GM23338 (cell line): Measurements from ENCODE around the gene PDHB. TPM values are rescaled to one million over a fixed set of nuclear protein-coding genes. Genes with fewer than 3 reads are reported as not detected.

ENCODE experiments used
- ATAC-seq: fragments of 200-7000 bp; cut with Tn5 transposase; 3 replicates; pipeline ENCODE4 v1.9.1; 2020
- DNase-seq: peaks from one replicate; pipeline ENCODE4 v3.0.0-alpha.2; 2015; ENCODE audit warnings: low spot score
- H2AFZ ChIP-seq: fragments of 200-600 bp; sonication (generic); 2 replicates; pipeline ENCODE4 v1.8.0; 2016; ENCODE audit warnings: antibody characterized with exemption, mild to moderate bottlenecking, moderate library complexity
- H3F3A ChIP-seq: fragments of 200-600 bp; sonication (generic); replicated peaks from 2 replicates; pipeline ENCODE4 v1.8.0; 2017; ENCODE audit warnings: antibody characterized with exemption, mixed run types, low read depth
- H3K27ac ChIP-seq: fragments of 200-600 bp; sonication (generic); 2 replicates; pipeline ENCODE4 v1.6.1; 2016; ENCODE audit warnings: low read depth
- H3K27me3 ChIP-seq: fragments of 200-600 bp; sonication (generic); 2 replicates; pipeline ENCODE4 v1.8.0; 2016; ENCODE audit warnings: mild to moderate bottlenecking, mixed run types, moderate library complexity; ENCODE audit not compliant: insufficient read depth
- H3K36me3 ChIP-seq: fragments of 200-600 bp; sonication (generic); 2 replicates; pipeline ENCODE4 v1.8.0; 2016; ENCODE audit warnings: mild to moderate bottlenecking; ENCODE audit not compliant: insufficient read depth
- H3K4me1 ChIP-seq: fragments of 200-600 bp; sonication (generic); 2 replicates; pipeline ENCODE4 v1.8.0; 2016; ENCODE audit warnings: mild to moderate bottlenecking, moderate library complexity; ENCODE audit not compliant: insufficient read depth
- H3K4me2 ChIP-seq: fragments of 200-600 bp; sonication (generic); 2 replicates; pipeline ENCODE4 v1.7.1; 2017; ENCODE audit warnings: mixed run types
- H3K4me3 ChIP-seq: fragments of 200-600 bp; sonication (generic); 2 replicates; pipeline ENCODE4 v1.6.1; 2016; ENCODE audit warnings: mixed run types
- H3K79me2 ChIP-seq: fragments of 200-600 bp; sonication (generic); replicated peaks from 2 replicates; pipeline ENCODE4 v1.8.0; 2017; ENCODE audit warnings: mild to moderate bottlenecking; ENCODE audit not compliant: insufficient read depth
- H3K9me2 ChIP-seq: fragments of 200-600 bp; sonication (generic); 2 replicates; pipeline ENCODE4 v1.8.0; 2017; ENCODE audit not compliant: insufficient read depth
- H4K20me1 ChIP-seq: fragments of 200-600 bp; sonication (generic); replicated peaks from 2 replicates; pipeline ENCODE4 v1.8.0; 2017; ENCODE audit warnings: mild to moderate bottlenecking; ENCODE audit not compliant: insufficient read depth
- H3K27ac Mint-ChIP-seq: 2 replicates; pipeline ENCODE4 v1.8.0; 2020; ENCODE audit warnings: inconsistent platforms, mild to moderate bottlenecking, moderate library complexity, mixed read lengths
- H3K27me3 Mint-ChIP-seq: 3 replicates; pipeline ENCODE4 v1.8.0; 2022; ENCODE audit warnings: low read depth, mild to moderate bottlenecking, moderate library complexity, mixed read lengths, inconsistent platforms; ENCODE audit not compliant: insufficient read depth, poor library complexity
- H3K36me3 Mint-ChIP-seq: 3 replicates; pipeline ENCODE4 v1.8.0; 2021; ENCODE audit warnings: low read depth, mild to moderate bottlenecking, inconsistent platforms, moderate library complexity, mixed read lengths
- H3K4me1 Mint-ChIP-seq: 3 replicates; pipeline ENCODE4 v1.8.0; 2020; ENCODE audit warnings: mild to moderate bottlenecking, inconsistent platforms, mixed read lengths
- H3K4me3 Mint-ChIP-seq: 3 replicates; pipeline ENCODE4 v1.8.0; 2021; ENCODE audit warnings: moderate library complexity, mild to moderate bottlenecking, inconsistent platforms, mixed read lengths
- H3K9me3 Mint-ChIP-seq: 3 replicates; pipeline ENCODE4 v1.8.0; 2020; ENCODE audit warnings: moderate library complexity, mild to moderate bottlenecking, inconsistent platforms, mixed read lengths
- ETS1 ChIP-seq: IDR thresholded peaks from 2 replicates; pipeline ENCODE4 v1.6.1; 2016; ENCODE audit warnings: antibody characterized with exemption
- NANOG ChIP-seq: IDR thresholded peaks from 2 replicates; pipeline ENCODE4 v1.6.1; 2016; ENCODE audit warnings: antibody characterized with exemption, borderline replicate concordance
- POLR2AphosphoS5 ChIP-seq: IDR thresholded peaks from 2 replicates; pipeline ENCODE4 v1.6.1; 2016; ENCODE audit warnings: antibody characterized with exemption, low read depth
- STAT1 ChIP-seq: IDR thresholded peaks from one replicate; pipeline ENCODE4 v1.6.1; 2016; ENCODE audit warnings: antibody characterized with exemption; ENCODE audit not compliant: unreplicated experiment
- ZNF114 ChIP-seq: fragments of 250-450 bp; sonication (Bioruptor Pico); IDR thresholded peaks from 2 replicates; pipeline ENCODE4 v1.5.0; 2020; ENCODE audit warnings: mild to moderate bottlenecking, moderate library complexity
- ZNF331 ChIP-seq: fragments of 250-450 bp; sonication (Bioruptor Pico); IDR thresholded peaks from 2 replicates; pipeline ENCODE4 v1.5.0; 2020; ENCODE audit warnings: low read depth, mild to moderate bottlenecking, moderate library complexity
- ZNF462 ChIP-seq: fragments of 250-450 bp; sonication (Bioruptor Pico); IDR thresholded peaks from 2 replicates; pipeline ENCODE4 v1.5.0; 2020; ENCODE audit warnings: mild to moderate bottlenecking, moderate library complexity
- polyA plus RNA-seq: library from polyadenylated mRNA; unstranded; fragments of >200 nt; fragmentation: Nextera tagmentation; extraction: Ambion mirVana; gene quantifications from 2 replicates; pipeline ENCODE4 v1.2.1, GENCODE V29; 2016
- total RNA-seq: library from RNA; depleted of rRNA; stranded (reverse); fragments of >200 nt; shearing (Covaris generic); gene quantifications from 2 replicates; pipeline ENCODE4 v1.2.3, GENCODE V29; 2014

PDHB gene
- total and polyA plus RNA-seq, 2 experiments from 2014 or later, result 172 to 222 TPM

- Histone ChIP-seq H3K4me3 (no peak overlapping the region), H2AFZ (peak overlapping the region; percentile 44), H3K4me1 (peaks cover 18% of the 10 kb centered on the region), H3K27ac (peak overlapping the region; percentile 22; the same call in 1 of the 2 replicates), H3K36me3 (no peaks in the 10 kb centered on the region), H3K9me2 (no peaks in the 10 kb centered on the region), H3K79me2 (no peaks in the 10 kb centered on the region), H3K4me2 (no peak overlapping the region), H4K20me1 (no peaks in the 10 kb centered on the region), H3K27me3 (no peaks in the 10 kb centered on the region), H3F3A (no peaks in the 10 kb centered on the region)
- TF ChIP-seq ETS1 (no peak), ZNF462 (CRISPR knock-in tag) (no peak), ZNF331 (CRISPR knock-in tag) (no peak), ZNF114 (CRISPR knock-in tag) (no peak), STAT1 (no peak), NANOG (no peak), POLR2AphosphoS5 (no peak)
- no peaks in the 10 kb centered on the region for H3K36me3 Mint-ChIP-seq
- H3K4me3 Mint-ChIP-seq, result no peak overlapping the region
- peak; percentile 30 for DNase-seq
- no peaks in the 10 kb centered on the region for H3K9me3 Mint-ChIP-seq
- H3K27me3 Mint-ChIP-seq, result peaks cover 3% of the 10 kb centered on the region
- ATAC-seq, result peak; percentile 75
- 0 out of 2 replicates have a peak overlapping the region, but pooled peaks have one; percentile 40 for H3K27ac Mint-ChIP-seq
- H3K4me1 Mint-ChIP-seq, result peaks cover 31% of the 10 kb centered on the region
Observed at GRCh38 chr3:58386626-58387365, 46.8 kb downstream of the PDHB start.
